WTC11 (cell line): ENCODE data around the gene DGKG. TPM values are rescaled to one million over a fixed set of nuclear protein-coding genes. Genes with fewer than 3 reads are reported as not detected.

ENCODE experiments used
- ATAC-seq: fragments of 200-7000 bp; cut with Tn5 transposase; 2 replicates; pipeline ENCODE4 v1.10.0; 2021; ENCODE audit warnings: mild to moderate bottlenecking, moderate library complexity
- CTCF ChIA-PET: fragments of 300-600 bp; sonication (Branson Sonifier 250); formaldehyde crosslinking; loops from one replicate; lab custom pipeline; 2021; ENCODE audit warnings: antibody characterized with exemption; lab: Charles Lee
- POLR2A ChIA-PET: fragments of 350-600 bp; sonication (Branson Sonifier 250); formaldehyde crosslinking; loops from one replicate; lab custom pipeline; 2021; ENCODE audit warnings: antibody characterized with exemption; lab: Charles Lee
- DNase-seq: peaks from one replicate; pipeline ENCODE4 v3.0.0; 2021; ENCODE audit warnings: low spot score
- H3K27ac Mint-ChIP-seq: 2 replicates; pipeline ENCODE4 v1.8.0; 2021; ENCODE audit warnings: mixed read lengths
- H3K27me3 Mint-ChIP-seq: 2 replicates; pipeline ENCODE4 v1.8.0; 2021; ENCODE audit warnings: low read depth, mild to moderate bottlenecking, moderate library complexity, mixed read lengths
- H3K36me3 Mint-ChIP-seq: 2 replicates; pipeline ENCODE4 v1.8.0; 2021; ENCODE audit warnings: mixed read lengths
- H3K4me1 Mint-ChIP-seq: 2 replicates; pipeline ENCODE4 v1.8.0; 2022; ENCODE audit warnings: mixed read lengths
- H3K4me3 Mint-ChIP-seq: 2 replicates; pipeline ENCODE4 v1.8.0; 2021; ENCODE audit warnings: mild to moderate bottlenecking, moderate library complexity, mixed read lengths
- H3K9me3 Mint-ChIP-seq: 2 replicates; pipeline ENCODE4 v1.8.0; 2021; ENCODE audit warnings: mixed read lengths
- FOXK1 ChIP-seq: sonication (generic); formaldehyde crosslinking; IDR thresholded peaks from 2 replicates; pipeline ENCODE4 v1.8.0; 2022; ENCODE audit warnings: mild to moderate bottlenecking, moderate library complexity, missing genetic modification reagents
- HMGA2 ChIP-seq: fragments of 250-450 bp; sonication (Bioruptor Pico); IDR thresholded peaks from 2 replicates; pipeline ENCODE4 v1.4.0; 2021; ENCODE audit warnings: mild to moderate bottlenecking, moderate library complexity
- JUN ChIP-seq: sonication (generic); formaldehyde crosslinking; IDR thresholded peaks from 2 replicates; pipeline ENCODE4 v1.8.0; 2023; ENCODE audit warnings: mild to moderate bottlenecking, missing genetic modification reagents
- NFATC4 ChIP-seq: fragments of 250-450 bp; sonication (Bioruptor Pico); IDR thresholded peaks from 2 replicates; pipeline ENCODE4 v1.9.0; 2021; ENCODE audit warnings: mild to moderate bottlenecking
- RORB ChIP-seq: fragments of 250-450 bp; sonication (Bioruptor Pico); IDR thresholded peaks from 2 replicates; pipeline ENCODE4 v1.9.0; 2021; ENCODE audit warnings: mild to moderate bottlenecking
- SMAD3 ChIP-seq: sonication (generic); formaldehyde crosslinking; IDR thresholded peaks from 2 replicates; pipeline ENCODE4 v1.8.0; 2022; ENCODE audit warnings: missing genetic modification reagents, mild to moderate bottlenecking, borderline replicate concordance
- SOX15 ChIP-seq: fragments of 250-450 bp; sonication (Bioruptor Pico); IDR thresholded peaks from 2 replicates; pipeline ENCODE4 v1.9.0; 2021; ENCODE audit warnings: mild to moderate bottlenecking
- TCF7 ChIP-seq: sonication (generic); formaldehyde crosslinking; IDR thresholded peaks from 2 replicates; pipeline ENCODE4 v1.8.0; 2022; ENCODE audit warnings: mild to moderate bottlenecking, low read depth, missing genetic modification reagents, moderate library complexity
- USF1 ChIP-seq: sonication (generic); formaldehyde crosslinking; IDR thresholded peaks from 2 replicates; pipeline ENCODE4 v1.8.0; 2022; ENCODE audit warnings: mild to moderate bottlenecking, missing genetic modification reagents
- ZBTB43 ChIP-seq: sonication (generic); formaldehyde crosslinking; IDR thresholded peaks from 2 replicates; pipeline ENCODE4 v1.8.1; 2023; ENCODE audit warnings: mild to moderate bottlenecking, missing genetic modification reagents
- ZNF121 ChIP-seq: sonication (generic); formaldehyde crosslinking; IDR thresholded peaks from 2 replicates; pipeline ENCODE4 v1.8.0; 2023; ENCODE audit warnings: missing genetic modification reagents
- ZNF138 ChIP-seq: sonication (generic); formaldehyde crosslinking; conservative IDR thresholded peaks from 2 replicates; pipeline ENCODE4 v1.8.1; 2022; ENCODE audit warnings: mild to moderate bottlenecking, moderate library complexity, missing genetic modification reagents
- ZNF219 ChIP-seq: sonication (generic); formaldehyde crosslinking; IDR thresholded peaks from 2 replicates; pipeline ENCODE4 v1.8.0; 2023; ENCODE audit warnings: missing genetic modification reagents, mild to moderate bottlenecking, borderline replicate concordance
- ZNF232 ChIP-seq: sonication (generic); formaldehyde crosslinking; IDR thresholded peaks from 2 replicates; pipeline ENCODE4 v1.8.0; 2022; ENCODE audit warnings: mild to moderate bottlenecking, missing genetic modification reagents
- ZNF317 ChIP-seq: sonication (generic); formaldehyde crosslinking; IDR thresholded peaks from 2 replicates; pipeline ENCODE4 v1.8.1; 2023; ENCODE audit warnings: low read depth, mild to moderate bottlenecking, moderate library complexity, missing genetic modification reagents, borderline replicate concordance
- ZNF512 ChIP-seq: sonication (generic); formaldehyde crosslinking; IDR thresholded peaks from 2 replicates; pipeline ENCODE4 v1.8.1; 2022; ENCODE audit warnings: missing genetic modification reagents, borderline replicate concordance
- total RNA-seq: library from RNA; stranded (reverse); gene quantifications from 3 replicates; pipeline ENCODE4 v1.2.3, GENCODE V29; 2021
- TF ChIP-seq, protein P1 (sequence below): fragments of 250-450 bp; sonication (Bioruptor Pico); IDR thresholded peaks from 2 replicates; pipeline ENCODE4 v1.9.0; 2021; ENCODE audit warnings: mild to moderate bottlenecking
- TF ChIP-seq, protein P2 (sequence below): sonication (generic); formaldehyde crosslinking; IDR thresholded peaks from 2 replicates; pipeline ENCODE4 v1.8.1; 2023; ENCODE audit warnings: mild to moderate bottlenecking, missing genetic modification reagents, moderate library complexity
- TF ChIP-seq, protein P3 (sequence below): sonication (generic); formaldehyde crosslinking; IDR thresholded peaks from 2 replicates; pipeline ENCODE4 v1.8.0; 2023; ENCODE audit warnings: missing genetic modification reagents
- TF ChIP-seq, protein P4 (sequence below): sonication (generic); formaldehyde crosslinking; conservative IDR thresholded peaks from 2 replicates; pipeline ENCODE4 v1.8.1; 2023; ENCODE audit warnings: mild to moderate bottlenecking, low read depth, missing genetic modification reagents, moderate library complexity
- TF ChIP-seq, protein P5 (sequence below): fragments of 250-450 bp; sonication (Bioruptor Pico); IDR thresholded peaks from 2 replicates; pipeline ENCODE4 v1.9.0; 2021; ENCODE audit warnings: mild to moderate bottlenecking

DGKG gene
- total RNA-seq, 1 experiment from 2014 or later = 0.92 TPM

GRCh38 chr3:186117521-186118134 is 244.4 kb downstream of the DGKG start:
- H3K4me1 Mint-ChIP-seq = peaks cover 34% of the 10 kb centered on the region
- ATAC-seq (no peak), DNase-seq (no peak)
- no peak overlapping the region for H3K4me3 Mint-ChIP-seq
- H3K36me3 Mint-ChIP-seq = no peaks in the 10 kb centered on the region
- POLR2A ChIA-PET = no interaction called here
- CTCF ChIA-PET = no interaction called here
- H3K9me3 Mint-ChIP-seq = peaks cover 4% of the 10 kb centered on the region; the same call in 1 of the 2 replicates
- TF ChIP-seq, protein P1, sequence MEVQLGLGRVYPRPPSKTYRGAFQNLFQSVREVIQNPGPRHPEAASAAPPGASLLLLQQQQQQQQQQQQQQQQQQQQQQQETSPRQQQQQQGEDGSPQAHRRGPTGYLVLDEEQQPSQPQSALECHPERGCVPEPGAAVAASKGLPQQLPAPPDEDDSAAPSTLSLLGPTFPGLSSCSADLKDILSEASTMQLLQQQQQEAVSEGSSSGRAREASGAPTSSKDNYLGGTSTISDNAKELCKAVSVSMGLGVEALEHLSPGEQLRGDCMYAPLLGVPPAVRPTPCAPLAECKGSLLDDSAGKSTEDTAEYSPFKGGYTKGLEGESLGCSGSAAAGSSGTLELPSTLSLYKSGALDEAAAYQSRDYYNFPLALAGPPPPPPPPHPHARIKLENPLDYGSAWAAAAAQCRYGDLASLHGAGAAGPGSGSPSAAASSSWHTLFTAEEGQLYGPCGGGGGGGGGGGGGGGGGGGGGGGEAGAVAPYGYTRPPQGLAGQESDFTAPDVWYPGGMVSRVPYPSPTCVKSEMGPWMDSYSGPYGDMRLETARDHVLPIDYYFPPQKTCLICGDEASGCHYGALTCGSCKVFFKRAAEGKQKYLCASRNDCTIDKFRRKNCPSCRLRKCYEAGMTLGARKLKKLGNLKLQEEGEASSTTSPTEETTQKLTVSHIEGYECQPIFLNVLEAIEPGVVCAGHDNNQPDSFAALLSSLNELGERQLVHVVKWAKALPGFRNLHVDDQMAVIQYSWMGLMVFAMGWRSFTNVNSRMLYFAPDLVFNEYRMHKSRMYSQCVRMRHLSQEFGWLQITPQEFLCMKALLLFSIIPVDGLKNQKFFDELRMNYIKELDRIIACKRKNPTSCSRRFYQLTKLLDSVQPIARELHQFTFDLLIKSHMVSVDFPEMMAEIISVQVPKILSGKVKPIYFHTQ (CRISPR knock-in tag) = no peak
- TF ChIP-seq JUN (CRISPR knock-in tag) = no peak
- no peak for TF ChIP-seq SOX15 (CRISPR knock-in tag)
- no peak for TF ChIP-seq HMGA2 (CRISPR knock-in tag)
- TF ChIP-seq FOXK1 (CRISPR knock-in tag) = no peak
- no peak overlapping the region for H3K27ac Mint-ChIP-seq
- H3K27me3 Mint-ChIP-seq = peaks cover 58% of the 10 kb centered on the region

- ChIA-PET POLR2A (interaction anchor here (0.7 kb wide), 1 partner anchor 9 kb away, joined by 6 read pairs; no protein-coding TSS in a partner anchor), CTCF (no interaction called here)
- peaks cover 80% of the 10 kb centered on the region for H3K27me3 Mint-ChIP-seq
- no peak for DNase-seq
- H3K27ac Mint-ChIP-seq = no peak overlapping the region
- H3K4me1 Mint-ChIP-seq = peaks cover 24% of the 10 kb centered on the region
- no peak overlapping the region for H3K4me3 Mint-ChIP-seq
- peaks cover 4% of the 10 kb centered on the region; the same call in 1 of the 2 replicates for H3K9me3 Mint-ChIP-seq
- no peak for TF ChIP-seq RORB (CRISPR knock-in tag)
- TF ChIP-seq ZNF121 (CRISPR knock-in tag) = no peak
- no peak for TF ChIP-seq SMAD3 (CRISPR knock-in tag)
- TF ChIP-seq, protein P2, sequence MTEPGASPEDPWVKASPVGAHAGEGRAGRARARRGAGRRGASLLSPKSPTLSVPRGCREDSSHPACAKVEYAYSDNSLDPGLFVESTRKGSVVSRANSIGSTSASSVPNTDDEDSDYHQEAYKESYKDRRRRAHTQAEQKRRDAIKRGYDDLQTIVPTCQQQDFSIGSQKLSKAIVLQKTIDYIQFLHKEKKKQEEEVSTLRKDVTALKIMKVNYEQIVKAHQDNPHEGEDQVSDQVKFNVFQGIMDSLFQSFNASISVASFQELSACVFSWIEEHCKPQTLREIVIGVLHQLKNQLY (CRISPR knock-in tag) = no peak
- TF ChIP-seq NFATC4 (CRISPR knock-in tag) = no peak
- no peak for TF ChIP-seq ZNF512 (CRISPR knock-in tag)
- TF ChIP-seq, protein P3, sequence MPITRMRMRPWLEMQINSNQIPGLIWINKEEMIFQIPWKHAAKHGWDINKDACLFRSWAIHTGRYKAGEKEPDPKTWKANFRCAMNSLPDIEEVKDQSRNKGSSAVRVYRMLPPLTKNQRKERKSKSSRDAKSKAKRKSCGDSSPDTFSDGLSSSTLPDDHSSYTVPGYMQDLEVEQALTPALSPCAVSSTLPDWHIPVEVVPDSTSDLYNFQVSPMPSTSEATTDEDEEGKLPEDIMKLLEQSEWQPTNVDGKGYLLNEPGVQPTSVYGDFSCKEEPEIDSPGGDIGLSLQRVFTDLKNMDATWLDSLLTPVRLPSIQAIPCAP (CRISPR knock-in tag) = no peak
- no peak for TF ChIP-seq TCF7
- no peak for TF ChIP-seq USF1 (CRISPR knock-in tag)
- TF ChIP-seq, protein P4, sequence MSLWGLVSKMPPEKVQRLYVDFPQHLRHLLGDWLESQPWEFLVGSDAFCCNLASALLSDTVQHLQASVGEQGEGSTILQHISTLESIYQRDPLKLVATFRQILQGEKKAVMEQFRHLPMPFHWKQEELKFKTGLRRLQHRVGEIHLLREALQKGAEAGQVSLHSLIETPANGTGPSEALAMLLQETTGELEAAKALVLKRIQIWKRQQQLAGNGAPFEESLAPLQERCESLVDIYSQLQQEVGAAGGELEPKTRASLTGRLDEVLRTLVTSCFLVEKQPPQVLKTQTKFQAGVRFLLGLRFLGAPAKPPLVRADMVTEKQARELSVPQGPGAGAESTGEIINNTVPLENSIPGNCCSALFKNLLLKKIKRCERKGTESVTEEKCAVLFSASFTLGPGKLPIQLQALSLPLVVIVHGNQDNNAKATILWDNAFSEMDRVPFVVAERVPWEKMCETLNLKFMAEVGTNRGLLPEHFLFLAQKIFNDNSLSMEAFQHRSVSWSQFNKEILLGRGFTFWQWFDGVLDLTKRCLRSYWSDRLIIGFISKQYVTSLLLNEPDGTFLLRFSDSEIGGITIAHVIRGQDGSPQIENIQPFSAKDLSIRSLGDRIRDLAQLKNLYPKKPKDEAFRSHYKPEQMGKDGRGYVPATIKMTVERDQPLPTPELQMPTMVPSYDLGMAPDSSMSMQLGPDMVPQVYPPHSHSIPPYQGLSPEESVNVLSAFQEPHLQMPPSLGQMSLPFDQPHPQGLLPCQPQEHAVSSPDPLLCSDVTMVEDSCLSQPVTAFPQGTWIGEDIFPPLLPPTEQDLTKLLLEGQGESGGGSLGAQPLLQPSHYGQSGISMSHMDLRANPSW (CRISPR knock-in tag) = no peak
- TF ChIP-seq ZNF219 (CRISPR knock-in tag) = no peak
- no peak for TF ChIP-seq ZNF232 (CRISPR knock-in tag)
- no peak for TF ChIP-seq JUN (CRISPR knock-in tag)
- TF ChIP-seq ZNF138 = no peak
- TF ChIP-seq, protein P5, sequence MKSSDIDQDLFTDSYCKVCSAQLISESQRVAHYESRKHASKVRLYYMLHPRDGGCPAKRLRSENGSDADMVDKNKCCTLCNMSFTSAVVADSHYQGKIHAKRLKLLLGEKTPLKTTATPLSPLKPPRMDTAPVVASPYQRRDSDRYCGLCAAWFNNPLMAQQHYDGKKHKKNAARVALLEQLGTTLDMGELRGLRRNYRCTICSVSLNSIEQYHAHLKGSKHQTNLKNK = no peak
- TF ChIP-seq ZBTB43 (CRISPR knock-in tag) = no peak
- TF ChIP-seq ZNF317 = no peak
- no peak for ATAC-seq
- no peaks in the 10 kb centered on the region for H3K36me3 Mint-ChIP-seq
Observed at GRCh38 chr3:186115239-186115996, 246.6 kb downstream of the DGKG start.
